Muscle of leg (tissue), 11 donors: ENCODE results near the gene DYRK3. TPM values are rescaled to one million over a fixed set of nuclear protein-coding genes. Genes with fewer than 3 reads are reported as not detected.

Source experiments
- DNase-seq: peaks from one replicate; pipeline ENCODE4 v3.0.0; 2013
- H3K27ac ChIP-seq: one replicate; pipeline ENCODE4 v1.5.1; 2013; ENCODE audit warnings: mild to moderate bottlenecking, low read length, control low read depth
- H3K27me3 ChIP-seq: one replicate; pipeline ENCODE4 v1.6.1; 2013; ENCODE audit warnings: low read length; ENCODE audit not compliant: control insufficient read depth, insufficient read depth
- H3K36me3 ChIP-seq: one replicate; pipeline ENCODE4 v1.6.1; 2013; ENCODE audit warnings: low read length; ENCODE audit not compliant: control insufficient read depth, insufficient read depth
- H3K4me1 ChIP-seq: one replicate; pipeline ENCODE4 v1.6.1; 2013; ENCODE audit warnings: low read length; ENCODE audit not compliant: control insufficient read depth, insufficient read depth
- H3K4me3 ChIP-seq: one replicate; pipeline ENCODE4 v1.5.1; 2013; ENCODE audit warnings: low read length, control low read depth
- H3K9me3 ChIP-seq: replicated peaks from 2 replicates; pipeline ENCODE4 v1.6.1; 2013; ENCODE audit warnings: low read depth, low read length; ENCODE audit not compliant: control insufficient read depth
- WGBS: methylation state at CpG from one replicate; pipeline ENCODE4 v1.1.5; 2013; ENCODE audit warnings: missing lambda C conversion rate; ENCODE audit not compliant: insufficient coverage; 5-methylcytosine and 5-hydroxymethylcytosine counted together
- polyA plus RNA-seq, 8 donors: library from polyadenylated mRNA; unstranded; fragments of 120-200 nt; gene quantifications; one replicate each; pipeline versions ENCODE4 v1.2.1 to v1.2.3, GENCODE V29; 2013; ENCODE audit warnings: inconsistent platforms in 1 of 8, low replicate concordance in 1 of 8; ENCODE audit not compliant: insufficient read length in 8 of 8, insufficient read depth in 1 of 8
- total RNA-seq: library from RNA; stranded (reverse); fragments of 120-200 nt; gene quantifications from one replicate; pipeline ENCODE4 v1.2.4, GENCODE V29; 2013

DYRK3 gene
- total and polyA plus RNA-seq, 9 donors = 2.5 to 7.3 (median 5.0) TPM

DNA sequence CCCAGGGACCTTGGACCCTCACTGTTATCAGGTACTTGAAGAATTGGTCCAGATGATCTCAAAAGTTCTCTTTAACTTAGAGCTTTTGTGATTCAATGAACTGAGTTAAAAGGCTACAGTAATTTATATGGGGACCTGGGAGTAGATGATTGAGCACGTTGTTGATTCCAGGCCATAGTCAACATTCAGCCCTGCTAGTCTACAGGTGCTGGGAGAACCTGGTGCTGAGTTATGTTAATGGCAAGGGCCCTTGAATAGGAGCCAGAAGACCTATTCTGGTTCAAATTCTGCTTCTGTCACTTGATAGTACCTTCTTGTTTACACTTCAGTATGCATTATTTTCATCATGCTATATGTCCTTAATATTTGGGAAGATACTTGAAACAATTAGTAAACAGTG lies 11.2 kb downstream of the DYRK3 start:
- DNase-seq = no peak

DNA sequence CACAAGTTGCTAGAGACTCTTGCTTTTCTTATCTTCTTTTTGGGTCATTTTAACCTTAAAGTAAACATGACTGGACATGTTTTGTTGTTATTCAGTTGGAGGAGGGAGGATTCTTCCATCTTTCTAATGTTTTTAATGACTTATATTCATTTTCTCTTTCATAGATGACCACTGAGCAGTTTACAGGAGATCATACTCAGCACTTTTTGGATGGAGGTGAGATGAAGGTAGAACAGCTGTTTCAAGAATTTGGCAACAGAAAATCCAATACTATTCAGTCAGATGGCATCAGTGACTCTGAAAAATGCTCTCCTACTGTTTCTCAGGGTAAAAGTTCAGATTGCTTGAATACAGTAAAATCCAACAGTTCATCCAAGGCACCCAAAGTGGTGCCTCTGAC lies 11.9 kb downstream of the DYRK3 start:
- peaks cover 14% of the 10 kb centered on the region for H3K36me3 ChIP-seq
- H3K9me3 ChIP-seq = no peaks in the 10 kb centered on the region
- H3K4me3 ChIP-seq = no peak overlapping the region
- H3K4me1 ChIP-seq = no peaks in the 10 kb centered on the region
- no peaks in the 10 kb centered on the region for H3K27me3 ChIP-seq
- H3K27ac ChIP-seq = no peak overlapping the region
- DNase-seq = no peak

More for the DNA sequence above, 11.2 kb downstream of the DYRK3 start:
- no CpG with 5 or more reads among the region's 1 CpG for WGBS
- H3K4me3 ChIP-seq = no peak overlapping the region
- no peaks in the 10 kb centered on the region for H3K27me3 ChIP-seq
- no peaks in the 10 kb centered on the region for H3K9me3 ChIP-seq
- peaks cover 14% of the 10 kb centered on the region for H3K36me3 ChIP-seq
- H3K27ac ChIP-seq = no peak overlapping the region
- H3K4me1 ChIP-seq = no peaks in the 10 kb centered on the region

DNA sequence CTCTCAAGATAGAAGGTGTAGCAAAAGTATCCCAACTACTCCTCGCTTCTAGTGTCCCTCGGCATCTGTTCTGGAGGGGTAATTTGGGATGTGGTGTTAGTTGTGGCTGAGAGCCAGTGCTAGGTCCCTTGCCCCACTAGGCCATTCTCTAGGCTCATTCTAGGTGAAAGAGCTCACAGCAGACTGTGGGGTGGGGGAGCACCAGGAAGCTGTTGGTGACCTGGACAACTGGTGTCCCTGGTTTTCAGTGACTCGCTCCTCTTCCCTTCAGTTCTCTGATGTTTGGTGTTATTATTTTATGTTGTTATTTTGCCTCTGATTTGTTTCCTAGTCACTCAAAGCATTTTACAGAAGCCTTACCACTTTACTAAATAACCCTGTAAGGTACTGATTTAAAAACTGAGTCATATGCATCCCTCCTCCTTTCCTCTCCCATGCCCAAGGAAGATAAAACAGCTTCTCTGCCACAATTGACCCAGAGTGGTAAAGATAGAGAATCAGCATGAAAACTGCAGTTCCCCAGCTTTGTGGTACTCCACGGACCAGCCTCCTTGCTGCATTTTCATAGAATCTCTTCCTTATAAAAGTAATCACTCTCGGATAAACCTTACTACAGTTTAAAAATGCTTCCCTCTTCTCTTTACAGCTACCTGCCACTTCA lies 14.1 kb downstream of the DYRK3 start:
- Histone ChIP-seq H3K4me3 (no peak overlapping the region), H3K36me3 (peaks cover 14% of the 10 kb centered on the region), H3K27me3 (no peaks in the 10 kb centered on the region), H3K9me3 (no peaks in the 10 kb centered on the region), H3K27ac (peak overlapping the region; percentile 29), H3K4me1 (peaks cover 2% of the 10 kb centered on the region)
- DNase-seq = no peak
- 48% methylated on average over 2 of the region's 5 CpGs for WGBS

DNA sequence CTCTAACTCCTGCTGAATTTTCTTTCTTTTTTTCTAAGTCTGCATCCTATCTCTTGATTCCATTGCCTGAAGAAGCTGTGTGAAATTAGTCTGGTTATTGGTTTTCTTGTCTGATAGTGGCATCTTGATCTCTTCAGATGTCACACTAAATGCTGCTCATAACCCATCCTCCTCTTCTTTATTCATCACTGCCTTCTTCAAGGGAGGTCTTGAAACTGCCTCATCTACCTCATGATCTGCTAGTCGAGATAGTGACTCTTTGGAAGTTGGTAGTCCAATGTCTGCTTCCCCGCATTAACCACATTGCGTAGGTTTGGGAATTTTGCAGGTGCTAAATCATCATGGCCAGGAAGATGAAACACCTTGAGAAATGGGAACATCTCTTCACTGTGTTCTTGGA lies 15.7 kb downstream of the DYRK3 start:
- peaks cover 14% of the 10 kb centered on the region for H3K36me3 ChIP-seq
- no peaks in the 10 kb centered on the region for H3K9me3 ChIP-seq
- no CpG with 5 or more reads among the region's 3 CpGs for WGBS
- no peak for DNase-seq
- H3K27ac ChIP-seq = no peak overlapping the region
- H3K4me3 ChIP-seq = no peak overlapping the region
- H3K4me1 ChIP-seq = peaks cover 15% of the 10 kb centered on the region
- no peaks in the 10 kb centered on the region for H3K27me3 ChIP-seq

DNA sequence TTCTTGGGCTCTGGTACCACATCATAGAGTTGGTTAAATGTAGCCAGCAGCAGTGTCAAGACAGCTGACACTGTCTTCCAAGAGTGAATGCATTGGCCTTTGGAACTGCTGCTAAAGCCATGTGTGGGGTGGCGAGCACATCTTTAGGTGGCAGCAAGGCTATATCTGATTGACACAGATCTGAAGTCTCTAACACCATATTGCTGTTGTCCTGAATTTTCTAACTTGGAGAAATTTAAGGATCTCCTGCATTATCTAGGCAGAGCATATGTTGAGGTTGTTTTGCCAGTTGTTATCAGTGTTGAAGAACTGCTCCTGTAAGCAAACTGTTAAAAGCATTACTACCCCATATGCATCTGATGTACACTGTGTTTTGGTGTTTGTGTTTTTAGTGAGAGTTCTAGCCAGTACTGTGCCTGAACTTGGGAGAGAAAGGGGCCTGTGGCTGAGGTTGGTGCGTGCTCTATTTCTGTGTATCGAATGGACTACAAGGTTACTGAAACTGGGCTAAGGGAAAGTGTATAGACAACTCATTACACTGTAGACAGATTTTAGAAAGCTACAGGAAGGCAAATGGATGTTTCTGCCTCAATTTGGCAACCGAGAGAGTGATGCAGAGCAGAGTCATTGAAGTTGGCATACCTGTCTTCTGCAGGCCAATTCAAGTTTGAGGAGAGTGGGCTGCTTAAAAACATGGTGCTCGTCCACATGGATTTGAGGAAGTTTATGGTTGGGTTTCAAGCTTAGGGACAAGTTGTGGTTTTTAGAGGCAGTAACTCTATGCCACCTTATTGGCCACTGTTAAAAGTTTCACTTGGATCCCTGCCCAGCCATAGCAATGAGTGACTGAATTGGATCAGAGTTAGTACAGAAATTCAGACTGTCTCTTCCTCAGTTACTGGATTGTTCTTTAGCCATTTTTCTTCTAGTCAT lies 16.9 kb downstream of the DYRK3 start:
- Histone ChIP-seq H3K36me3 (peaks cover 14% of the 10 kb centered on the region), H3K4me1 (peaks cover 24% of the 10 kb centered on the region), H3K27me3 (no peaks in the 10 kb centered on the region), H3K27ac (no peak overlapping the region), H3K4me3 (no peak overlapping the region), H3K9me3 (no peaks in the 10 kb centered on the region)
- DNase-seq = no peak
- 88% methylated on average over 3 of the region's 5 CpGs for WGBS

DNA sequence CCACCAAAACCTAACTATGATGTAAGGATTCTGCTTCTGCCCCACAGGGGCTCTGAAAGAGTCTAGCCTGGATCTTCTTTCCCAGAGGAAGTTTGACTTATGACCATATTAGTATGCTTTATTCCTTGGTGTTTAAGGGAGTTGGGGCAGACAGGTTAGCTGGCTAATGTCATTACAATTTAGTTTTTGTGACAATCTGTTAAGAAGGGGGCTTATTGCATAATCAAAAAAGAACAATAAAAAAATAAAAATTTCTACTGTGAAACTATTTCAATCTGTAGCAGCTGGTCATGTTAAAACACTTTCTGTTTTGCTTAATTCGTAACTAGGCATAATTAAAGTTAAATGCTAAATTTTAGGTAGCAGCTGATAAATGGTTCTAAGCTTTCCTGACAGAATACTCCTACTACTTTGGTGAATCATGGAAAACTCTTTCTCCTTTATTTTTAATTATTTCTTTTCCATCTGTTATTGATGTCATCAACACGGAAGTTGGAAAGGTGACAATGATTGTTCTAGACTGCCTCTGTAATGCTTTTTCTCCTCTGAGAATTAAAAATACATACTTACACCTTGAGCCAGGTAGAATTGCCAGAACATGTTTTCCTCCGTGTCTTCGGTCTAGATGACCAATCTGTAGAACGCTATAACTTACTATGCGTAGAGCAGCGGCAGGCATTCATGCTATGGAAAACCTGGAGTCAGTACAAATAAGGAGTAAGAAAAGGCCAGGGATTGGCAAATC lies 18.6 kb downstream of the DYRK3 start:
- no CpG with 5 or more reads among the region's 7 CpGs for WGBS
- H3K27ac ChIP-seq = peak overlapping the region; percentile 45
- peak; percentile 42 for DNase-seq

DNA sequence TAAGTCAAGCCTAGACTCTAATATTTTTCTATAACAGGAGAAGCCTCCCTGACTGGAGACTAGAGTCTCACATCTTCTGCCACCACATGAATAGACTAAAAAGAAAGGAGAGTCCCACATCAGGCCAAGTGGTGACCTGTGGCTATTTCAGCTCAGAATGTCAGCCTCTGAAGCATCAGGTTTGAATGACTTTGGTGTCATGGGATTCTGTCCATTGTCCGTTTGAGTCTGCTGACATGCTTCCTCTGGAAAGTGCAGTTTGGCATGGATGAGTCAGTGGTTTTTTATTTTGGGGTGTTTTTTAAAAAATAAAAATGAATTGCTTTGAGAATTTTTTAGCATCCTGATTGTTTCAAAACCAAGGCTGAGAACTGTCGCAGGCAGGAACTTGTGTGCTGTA lies 19.5 kb downstream of the DYRK3 start:
- no peak overlapping the region for H3K4me3 ChIP-seq
- H3K27me3 ChIP-seq = no peaks in the 10 kb centered on the region
- WGBS = 33% methylated on average over 2 of the region's 2 CpGs
- DNase-seq = peak; percentile 25
- H3K9me3 ChIP-seq = no peaks in the 10 kb centered on the region
- peaks cover 50% of the 10 kb centered on the region for H3K4me1 ChIP-seq
- peaks cover 2% of the 10 kb centered on the region for H3K36me3 ChIP-seq
- H3K27ac ChIP-seq = peak overlapping the region; percentile 78

More for the DNA sequence above, 18.6 kb downstream of the DYRK3 start:
- H3K36me3 ChIP-seq = peaks cover 2% of the 10 kb centered on the region
- H3K9me3 ChIP-seq = no peaks in the 10 kb centered on the region
- H3K27me3 ChIP-seq = no peaks in the 10 kb centered on the region
- H3K4me3 ChIP-seq = no peak overlapping the region
- peaks cover 40% of the 10 kb centered on the region for H3K4me1 ChIP-seq

DNA sequence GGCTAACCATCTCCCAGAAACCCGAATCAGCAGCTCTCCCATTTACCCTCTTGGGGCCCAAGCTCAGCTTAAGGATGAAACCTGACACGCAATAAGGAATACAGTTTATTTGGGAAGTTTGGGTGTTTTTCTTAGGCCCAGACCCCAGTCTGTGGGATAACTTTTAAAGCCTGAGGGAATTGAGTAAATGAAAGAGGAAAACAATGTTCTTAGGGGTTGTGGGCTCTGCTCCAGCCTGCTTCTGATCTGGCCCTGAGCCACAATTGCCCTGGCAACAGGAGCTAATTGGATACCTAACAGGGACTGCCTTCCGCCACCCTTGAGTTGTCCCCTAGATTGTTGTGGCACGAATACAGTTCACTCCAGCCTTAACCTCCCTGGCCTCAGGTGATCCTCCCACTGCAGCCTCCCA lies 20.1 kb downstream of the DYRK3 start:
- WGBS = 56% methylated on average over 1 of the region's 4 CpGs
- peak overlapping the region; percentile 78 for H3K27ac ChIP-seq
- no peak overlapping the region for H3K4me3 ChIP-seq
- H3K4me1 ChIP-seq = peaks cover 56% of the 10 kb centered on the region
- H3K9me3 ChIP-seq = no peaks in the 10 kb centered on the region
- no peaks in the 10 kb centered on the region for H3K27me3 ChIP-seq
- peaks cover 2% of the 10 kb centered on the region for H3K36me3 ChIP-seq
- no peak for DNase-seq

DNA sequence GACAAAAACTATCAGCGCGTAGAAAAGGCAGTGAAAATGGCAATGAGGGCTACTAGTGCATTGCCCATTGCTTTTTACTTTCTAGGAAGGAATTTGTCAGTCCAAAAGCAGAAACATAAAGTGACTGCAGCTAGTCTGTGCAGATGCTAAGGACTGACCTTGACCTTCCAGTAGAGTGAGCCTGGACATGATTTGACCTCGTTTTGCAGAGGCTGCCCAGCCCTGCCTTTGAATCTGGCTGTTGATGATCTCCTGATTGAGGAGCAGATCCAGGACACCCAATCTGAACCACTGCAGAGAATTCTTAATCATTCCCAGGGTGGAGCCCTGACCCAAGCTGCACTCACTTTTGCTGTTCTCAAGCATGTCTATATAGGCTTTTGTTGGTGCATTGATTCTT lies 21.6 kb downstream of the DYRK3 start:
- H3K4me1 ChIP-seq = peaks cover 59% of the 10 kb centered on the region
- no peak overlapping the region for H3K4me3 ChIP-seq
- 82% methylated on average over 3 of the region's 3 CpGs for WGBS
- DNase-seq = no peak
- H3K36me3 ChIP-seq = no peaks in the 10 kb centered on the region
- no peaks in the 10 kb centered on the region for H3K9me3 ChIP-seq
- no peaks in the 10 kb centered on the region for H3K27me3 ChIP-seq
- H3K27ac ChIP-seq = peak overlapping the region; percentile 0

DNA sequence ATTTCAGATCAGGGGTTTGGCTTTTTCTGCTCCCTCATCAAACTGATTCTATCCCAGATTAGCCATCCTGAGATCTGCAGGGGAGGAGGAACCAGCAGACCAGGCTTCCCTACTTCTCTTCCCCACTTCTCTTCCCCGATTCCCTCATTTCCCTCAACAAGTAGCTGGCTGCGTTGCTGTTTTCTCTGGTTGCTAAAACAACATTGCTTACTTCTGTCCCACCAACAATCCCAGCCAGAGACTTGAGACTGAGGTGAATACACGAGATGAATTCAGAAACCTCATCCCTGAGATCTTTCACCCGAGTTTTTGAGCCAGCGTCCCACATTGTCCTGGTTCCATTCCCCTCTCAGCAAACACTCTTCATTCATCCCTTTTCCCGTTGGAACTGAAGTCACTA lies 22.4 kb downstream of the DYRK3 start:
- H3K27me3 ChIP-seq = no peaks in the 10 kb centered on the region
- peak overlapping the region; percentile 90 for H3K27ac ChIP-seq
- H3K9me3 ChIP-seq = no peaks in the 10 kb centered on the region
- WGBS = 21% methylated on average over 4 of the region's 6 CpGs
- no peak overlapping the region for H3K4me3 ChIP-seq
- peak; percentile 70 for DNase-seq
- no peaks in the 10 kb centered on the region for H3K36me3 ChIP-seq
- H3K4me1 ChIP-seq = peaks cover 59% of the 10 kb centered on the region
